ENCODE data around the gene MYH10. TPM values are rescaled to one million over a fixed set of nuclear protein-coding genes. Genes with fewer than 3 reads are reported as not detected.
A peak's percentile ranks its signal among the peaks of the same experiment; 100 is the strongest.

MYH10 gene
- 378 TPM for total RNA-seq

DNA sequence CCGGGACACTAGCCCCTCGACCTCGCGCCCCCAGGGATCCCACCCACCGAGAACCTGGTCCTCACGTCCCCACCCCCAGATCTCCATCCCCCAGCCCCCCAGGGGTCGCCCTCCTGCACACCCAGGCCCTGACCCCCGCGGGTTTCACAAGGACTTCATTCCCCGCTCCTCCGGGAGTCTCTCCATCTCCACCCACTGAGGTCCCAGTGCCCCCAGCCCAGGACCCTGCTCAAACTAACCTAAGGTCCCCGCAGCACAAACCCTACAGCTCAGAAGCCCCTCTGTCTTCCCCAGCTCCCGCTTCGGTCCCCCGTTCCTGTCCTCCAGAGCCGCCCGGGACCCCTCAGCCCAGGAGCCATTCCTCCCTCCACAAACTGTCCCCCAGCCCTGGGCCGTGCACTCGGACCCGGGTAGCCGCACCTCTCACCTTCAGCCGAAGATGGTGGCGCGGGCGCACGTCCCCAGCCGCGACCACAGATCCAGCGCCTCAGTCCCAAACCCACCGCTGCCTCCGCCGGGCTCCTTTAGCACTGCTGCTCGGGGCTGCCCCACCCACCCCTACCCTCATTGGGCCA, at the start of gene MYH10:
TSS of gene MYH10 (minus strand) at position 499 of the 575 bp plus-strand sequence. CDS start 7,479 bp downstream, outside the sequence.
- Histone ChIP-seq H3K27ac (peak within 1 kb of the TSS; percentile 94 to 98), H3K4me3 (peak within 1 kb of the TSS; percentile 68 to 90), H3K27me3 (no peaks in the 10 kb centered on the region), H3K9me3 (no peaks in the 10 kb centered on the region), H3K36me3 (no peaks in the 10 kb centered on the region), H3K4me1 (peaks cover 0 to 4% of the 10 kb centered on the region in 2 donors)
- DNase-seq (ENCODE audit: low spot score in 2 of 2): peak in 1 of 2 donors; percentile 67
- intact Hi-C loops (cut with DNase I): loop anchor here (1.0 to 5.0 kb wide), 5 partner anchors 20 to 116 kb away; no protein-coding TSS in a partner anchor
- TF ChIP-seq, protein P1, sequence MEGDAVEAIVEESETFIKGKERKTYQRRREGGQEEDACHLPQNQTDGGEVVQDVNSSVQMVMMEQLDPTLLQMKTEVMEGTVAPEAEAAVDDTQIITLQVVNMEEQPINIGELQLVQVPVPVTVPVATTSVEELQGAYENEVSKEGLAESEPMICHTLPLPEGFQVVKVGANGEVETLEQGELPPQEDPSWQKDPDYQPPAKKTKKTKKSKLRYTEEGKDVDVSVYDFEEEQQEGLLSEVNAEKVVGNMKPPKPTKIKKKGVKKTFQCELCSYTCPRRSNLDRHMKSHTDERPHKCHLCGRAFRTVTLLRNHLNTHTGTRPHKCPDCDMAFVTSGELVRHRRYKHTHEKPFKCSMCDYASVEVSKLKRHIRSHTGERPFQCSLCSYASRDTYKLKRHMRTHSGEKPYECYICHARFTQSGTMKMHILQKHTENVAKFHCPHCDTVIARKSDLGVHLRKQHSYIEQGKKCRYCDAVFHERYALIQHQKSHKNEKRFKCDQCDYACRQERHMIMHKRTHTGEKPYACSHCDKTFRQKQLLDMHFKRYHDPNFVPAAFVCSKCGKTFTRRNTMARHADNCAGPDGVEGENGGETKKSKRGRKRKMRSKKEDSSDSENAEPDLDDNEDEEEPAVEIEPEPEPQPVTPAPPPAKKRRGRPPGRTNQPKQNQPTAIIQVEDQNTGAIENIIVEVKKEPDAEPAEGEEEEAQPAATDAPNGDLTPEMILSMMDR (IDR thresholded peaks at IDR 0.05): peak; percentile 36 to 42 (median 39)

DNA sequence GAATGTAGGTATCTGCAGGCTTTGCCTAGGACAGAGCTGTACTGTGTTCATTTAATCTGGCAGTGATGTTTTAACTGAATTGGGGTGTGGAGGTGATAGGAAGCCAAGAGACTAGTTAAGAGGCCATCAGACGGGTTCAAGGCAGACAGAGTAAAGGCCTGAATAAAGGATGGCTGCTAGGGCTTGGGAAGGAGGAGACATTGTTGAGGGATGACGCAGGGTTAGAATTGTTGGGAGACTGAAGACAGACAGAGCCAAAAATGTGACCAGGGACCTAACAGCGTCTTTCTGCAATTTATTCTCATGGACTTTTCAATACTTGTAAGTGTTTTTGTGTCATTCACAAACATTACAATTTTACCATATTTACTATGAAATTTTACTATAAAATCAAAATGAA, 48.6 kb upstream of the MYH10 start:
- Histone ChIP-seq H3K36me3 (no peaks in the 10 kb centered on the region), H3K4me3 (no peak overlapping the region), H3K4me1 (peaks cover 15 to 38% of the 10 kb centered on the region in 2 donors), H3K27ac (peak overlapping the region; percentile 87 to 93), H3K9me3 (no peaks in the 10 kb centered on the region), H3K27me3 (no peaks in the 10 kb centered on the region)
- DNase-seq (ENCODE audit: low spot score in 2 of 2): peak in 1 of 2 donors; percentile 64
- TF ChIP-seq, protein P1 (IDR thresholded peaks at IDR 0.05): no peak
- intact Hi-C loops (cut with DNase I): no loop called here

DNA sequence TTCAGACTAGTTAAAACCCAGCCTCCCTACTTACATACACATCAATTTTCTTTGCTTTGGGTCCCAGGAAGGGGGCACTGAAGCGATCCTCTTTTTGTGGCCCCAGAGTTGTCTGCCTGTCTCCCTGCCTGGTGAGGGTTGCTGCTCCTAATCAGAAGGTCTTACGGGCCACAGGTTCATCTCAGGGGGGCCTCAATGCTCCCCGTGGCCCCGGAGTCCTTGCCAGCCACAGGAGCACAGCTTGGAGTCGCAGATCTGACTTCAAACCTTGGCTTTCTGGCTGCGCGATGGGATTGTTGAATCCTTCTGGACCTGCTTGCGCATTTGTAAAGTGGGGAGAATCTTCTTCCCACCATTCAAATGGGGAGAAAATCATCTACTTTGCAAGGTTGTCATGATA, 44.8 kb upstream of the MYH10 start:
- Histone ChIP-seq H3K36me3 (no peaks in the 10 kb centered on the region), H3K9me3 (no peaks in the 10 kb centered on the region), H3K27me3 (no peaks in the 10 kb centered on the region), H3K4me3 (peak overlapping the region in 1 of 2 donors; percentile 38), H3K4me1 (peaks cover 13 to 59% of the 10 kb centered on the region in 2 donors), H3K27ac (peak overlapping the region; percentile 93 to 95)
- intact Hi-C loops (cut with DNase I): loop anchor here (2.0 kb wide), 4 partner anchors 21 to 69 kb away; partner anchors contain the start of genes CCDC42 and MYH10
- TF ChIP-seq, protein P1 (IDR thresholded peaks at IDR 0.05): no peak
- DNase-seq (ENCODE audit: low spot score in 2 of 2): peak in 1 of 2 donors; percentile 63

DNA sequence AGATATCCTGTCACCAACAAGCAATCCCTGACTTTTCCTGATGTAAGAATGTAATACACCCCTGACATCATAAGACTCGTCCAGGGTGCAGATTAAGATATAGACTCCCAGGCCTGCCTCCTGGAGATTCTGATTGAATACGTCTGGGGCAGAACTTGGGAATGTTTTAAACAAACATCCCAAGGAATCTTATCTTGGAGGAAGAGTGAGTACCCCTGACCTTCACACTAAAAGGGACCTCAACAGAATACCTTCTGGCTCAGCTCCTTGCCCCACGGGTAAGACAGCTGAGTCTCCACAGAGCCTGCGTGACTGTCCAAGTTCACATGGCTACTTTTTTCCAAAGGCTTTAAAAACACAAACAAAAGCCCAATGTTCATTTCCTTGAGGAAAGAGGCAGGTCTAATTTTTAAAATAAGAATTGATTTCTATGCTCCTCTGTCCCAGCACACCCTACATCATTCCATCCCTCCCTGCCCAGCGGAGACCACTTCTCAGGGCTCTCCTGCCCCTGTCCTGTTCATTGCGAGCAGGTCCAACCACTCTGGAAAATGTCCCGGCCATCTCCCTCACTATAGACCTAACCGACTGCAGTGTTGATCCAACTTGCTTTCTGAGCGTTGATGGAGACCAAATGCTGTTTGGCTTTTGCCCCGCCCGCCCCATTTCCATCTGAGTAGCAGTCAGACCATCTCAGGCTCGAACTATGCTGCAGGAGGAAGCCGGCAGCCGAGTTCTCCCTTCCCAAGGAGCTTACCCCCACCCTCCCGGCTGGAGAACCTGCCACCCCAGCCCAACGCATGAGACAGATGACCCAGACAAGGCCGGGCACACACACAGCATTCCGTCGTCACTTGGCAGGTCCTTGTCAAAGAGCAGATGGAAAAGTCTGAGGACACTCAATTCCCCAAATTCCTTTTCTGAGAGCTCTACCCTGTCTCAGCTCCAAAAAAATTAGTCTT, 44.1 kb upstream of the MYH10 start:
- Histone ChIP-seq H3K9me3 (no peaks in the 10 kb centered on the region), H3K27me3 (no peaks in the 10 kb centered on the region), H3K36me3 (no peaks in the 10 kb centered on the region), H3K4me3 (peak overlapping the region in 1 of 2 donors; percentile 38), H3K4me1 (peaks cover 9 to 56% of the 10 kb centered on the region in 2 donors), H3K27ac (peak overlapping the region; percentile 93 to 95)
- TF ChIP-seq, protein P1 (IDR thresholded peaks at IDR 0.05): no peak
- intact Hi-C loops (cut with DNase I): loop anchor here (2.0 to 5.0 kb wide), 5 partner anchors 22 to 132 kb away; partner anchors contain the start of genes CCDC42 and MYH10
- peak in 1 of 2 donors; percentile 96 for DNase-seq (ENCODE audit: low spot score in 2 of 2)

DNA sequence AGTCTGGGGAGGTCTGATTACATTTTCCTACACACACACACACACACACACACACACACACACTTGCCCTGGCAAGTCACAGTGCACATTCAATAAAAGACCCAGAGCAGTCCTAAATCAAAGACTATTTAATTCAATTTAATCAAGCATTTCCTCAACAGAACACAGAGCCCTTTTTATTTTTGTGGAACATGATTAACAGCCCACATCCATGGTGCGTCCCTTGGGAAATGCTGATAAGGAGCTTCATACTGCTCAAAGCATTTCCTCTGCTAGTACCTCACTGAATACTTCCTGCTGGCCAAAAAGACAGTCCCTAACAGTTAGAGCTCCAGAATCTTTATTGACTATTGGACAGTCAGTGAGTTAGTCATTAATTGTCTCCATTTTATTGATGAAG, 43.1 kb upstream of the MYH10 start:
- H3K27ac ChIP-seq: peak overlapping the region; percentile 93 to 95
- intact Hi-C loops (cut with DNase I): loop anchor here (2.0 to 5.0 kb wide), 5 partner anchors 23 to 131 kb away; partner anchors contain the start of genes CCDC42 and MYH10
- H3K4me1 ChIP-seq: peaks cover 9 to 55% of the 10 kb centered on the region in 2 donors
- H3K36me3 ChIP-seq: no peaks in the 10 kb centered on the region
- H3K9me3 ChIP-seq: no peaks in the 10 kb centered on the region
- DNase-seq (ENCODE audit: low spot score in 2 of 2): peak in 1 of 2 donors; percentile 85
- H3K4me3 ChIP-seq: peak overlapping the region in 1 of 2 donors; percentile 38
- TF ChIP-seq, protein P1 (IDR thresholded peaks at IDR 0.05): no peak
- H3K27me3 ChIP-seq: no peaks in the 10 kb centered on the region
